CD4-positive, alpha-beta T cell treated with Interleukin-6 for 4 hours (primary cell): Measurements from ENCODE around the gene PRKD3.

ENCODE experiments used
- DNase-seq: peaks from one replicate; pipeline ENCODE4 v3.0.0-alpha.2; 2020; ENCODE audit warnings: mixed read lengths

Gene PRKD3

GRCh38 chr2:37342591-37343220 is 18.1 kb upstream of the PRKD3 start:
- no peak for DNase-seq

- no peak for DNase-seq
Observed at GRCh38 chr2:37340637-37341036, 16.0 kb upstream of the PRKD3 start.

GRCh38 chr2:37338933-37339332 is 14.3 kb upstream of the PRKD3 start:
- DNase-seq, result no peak

- no peak for DNase-seq
Observed at GRCh38 chr2:37337620-37338280, 13.1 kb upstream of the PRKD3 start.

GRCh38 chr2:37335604-37336003 is 11.0 kb upstream of the PRKD3 start:
- DNase-seq, result no peak

GRCh38 chr2:37333256-37333655 is 8.6 kb upstream of the PRKD3 start:
- no peak for DNase-seq

GRCh38 chr2:37332560-37332959 is 7.9 kb upstream of the PRKD3 start:
- no peak for DNase-seq

- DNase-seq, result no peak
Observed at GRCh38 chr2:37330681-37331080, 6.0 kb upstream of the PRKD3 start.

- DNase-seq, result no peak
Observed at GRCh38 chr2:37326866-37327634, 2.4 kb upstream of the PRKD3 start.

GRCh38 chr2:37326285-37326684 is 1.7 kb upstream of the PRKD3 start:
- DNase-seq, result no peak

- no peak for DNase-seq
Observed at GRCh38 chr2:37325625-37326071, 1.0 kb upstream of the PRKD3 start.

GRCh38 chr2:37324536-37324785 is 172 bp downstream of the PRKD3 start:
- no peak for DNase-seq

GRCh38 chr2:37323781-37324535 is 675 bp downstream of the PRKD3 start:
- DNase-seq, result peak; percentile 55

- DNase-seq, result no peak
Observed at GRCh38 chr2:37323176-37323780, 1.4 kb downstream of the PRKD3 start.

- no peak for DNase-seq
Observed at GRCh38 chr2:37322368-37322767, 2.3 kb downstream of the PRKD3 start.

- DNase-seq, result no peak
Observed at GRCh38 chr2:37321029-37321682, 3.5 kb downstream of the PRKD3 start.

- DNase-seq, result no peak
Observed at GRCh38 chr2:37319754-37320609, 4.7 kb downstream of the PRKD3 start.

- DNase-seq, result no peak
Observed at GRCh38 chr2:37318401-37318800, 6.2 kb downstream of the PRKD3 start.

GRCh38 chr2:37317746-37318145 is 6.9 kb downstream of the PRKD3 start:
- no peak for DNase-seq

GRCh38 chr2:37316181-37316580 is 8.5 kb downstream of the PRKD3 start:
- DNase-seq, result no peak

- DNase-seq, result no peak
Observed at GRCh38 chr2:37315364-37315763, 9.3 kb downstream of the PRKD3 start.

- DNase-seq, result no peak
Observed at GRCh38 chr2:37307500-37307899, 17.1 kb downstream of the PRKD3 start.
